Measurements from ENCODE around the gene CUEDC1. TPM values are rescaled to one million over a fixed set of nuclear protein-coding genes. Genes with fewer than 3 reads are reported as not detected.

Gene CUEDC1
- total and polyA plus RNA-seq, 9 donors, result 6.7 to 30.2 (median 21.5) TPM

- intact Hi-C loops (cut with DNase I), result loop anchor here in 3 of 4 donors (2.0 to 5.0 kb wide), 3 partner anchors 142 to 259 kb away; no protein-coding TSS in a partner anchor
- Histone ChIP-seq H3K27ac (no peak overlapping the region), H3K36me3 (no peaks in the 10 kb centered on the region), H3K27me3 (no peaks in the 10 kb centered on the region), H3K4me3 (no peak overlapping the region), H3K4me1 (ENCODE audit: insufficient read depth) (peaks cover 13% of the 10 kb centered on the region), H3K9me3 (no peaks in the 10 kb centered on the region)
- TF ChIP-seq EP300 (IDR thresholded peaks at IDR 0.05), result no peak
- TF ChIP-seq, protein P1, sequence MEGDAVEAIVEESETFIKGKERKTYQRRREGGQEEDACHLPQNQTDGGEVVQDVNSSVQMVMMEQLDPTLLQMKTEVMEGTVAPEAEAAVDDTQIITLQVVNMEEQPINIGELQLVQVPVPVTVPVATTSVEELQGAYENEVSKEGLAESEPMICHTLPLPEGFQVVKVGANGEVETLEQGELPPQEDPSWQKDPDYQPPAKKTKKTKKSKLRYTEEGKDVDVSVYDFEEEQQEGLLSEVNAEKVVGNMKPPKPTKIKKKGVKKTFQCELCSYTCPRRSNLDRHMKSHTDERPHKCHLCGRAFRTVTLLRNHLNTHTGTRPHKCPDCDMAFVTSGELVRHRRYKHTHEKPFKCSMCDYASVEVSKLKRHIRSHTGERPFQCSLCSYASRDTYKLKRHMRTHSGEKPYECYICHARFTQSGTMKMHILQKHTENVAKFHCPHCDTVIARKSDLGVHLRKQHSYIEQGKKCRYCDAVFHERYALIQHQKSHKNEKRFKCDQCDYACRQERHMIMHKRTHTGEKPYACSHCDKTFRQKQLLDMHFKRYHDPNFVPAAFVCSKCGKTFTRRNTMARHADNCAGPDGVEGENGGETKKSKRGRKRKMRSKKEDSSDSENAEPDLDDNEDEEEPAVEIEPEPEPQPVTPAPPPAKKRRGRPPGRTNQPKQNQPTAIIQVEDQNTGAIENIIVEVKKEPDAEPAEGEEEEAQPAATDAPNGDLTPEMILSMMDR (IDR thresholded peaks at IDR 0.05), result no peak
- no peak for TF ChIP-seq POLR2A (IDR thresholded peaks at IDR 0.05)
- no peak for DNase-seq
- WGBS, 3 donors, result 48 to 55% (median 54%) methylated on average over 6 of the region's 6 CpGs
Observed at GRCh38 chr17:57855391-57856035, 99.7 kb downstream of the CUEDC1 start.

DNA sequence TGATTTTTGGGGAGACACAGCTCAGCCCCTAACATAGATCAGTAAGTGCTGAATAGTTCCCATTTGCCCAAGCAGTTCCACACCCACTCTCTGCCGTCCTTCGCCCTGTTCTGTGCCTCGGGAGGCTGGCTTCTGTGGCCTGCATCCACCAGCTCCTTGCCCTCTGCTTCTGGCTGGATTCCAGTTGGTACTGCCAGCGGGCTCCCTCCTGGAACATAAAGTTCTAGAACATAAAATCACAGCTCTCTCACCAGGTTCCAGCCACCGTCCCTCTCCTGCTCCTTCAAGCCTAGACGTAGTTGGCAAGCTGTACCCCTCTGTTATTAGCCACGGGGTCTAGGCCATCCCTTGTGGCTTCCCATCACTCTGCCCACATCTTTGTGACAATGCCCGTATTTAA lies 101.5 kb downstream of the CUEDC1 start:
- WGBS, 3 donors, result 50 to 61% (median 53%) methylated on average over 8 of the region's 8 CpGs
- no peaks in the 10 kb centered on the region for H3K36me3 ChIP-seq
- H3K27ac ChIP-seq, result peak overlapping the region in 1 of 2 donors; percentile 25
- H3K4me1 ChIP-seq (ENCODE audit: insufficient read depth), result peaks cover 18% of the 10 kb centered on the region
- peak in 1 of 5 donors; percentile 43 for DNase-seq
- intact Hi-C loops (cut with DNase I), result loop anchor here in 1 of 4 donors (2.0 kb wide), 1 partner anchor 261 kb away; no protein-coding TSS in a partner anchor
- TF ChIP-seq POLR2A (IDR thresholded peaks at IDR 0.05), result no peak
- peak; percentile 33 for TF ChIP-seq EP300 (IDR thresholded peaks at IDR 0.05)
- TF ChIP-seq, protein P1 (IDR thresholded peaks at IDR 0.05), result no peak
- H3K27me3 ChIP-seq, result no peaks in the 10 kb centered on the region
- H3K4me3 ChIP-seq, result no peak overlapping the region
- H3K9me3 ChIP-seq, result no peaks in the 10 kb centered on the region

GRCh38 chr17:57852955-57853328 lies 102.3 kb downstream of the CUEDC1 start:
- TF ChIP-seq, protein P1 (IDR thresholded peaks at IDR 0.05), result no peak
- TF ChIP-seq EP300 (IDR thresholded peaks at IDR 0.05), result no peak
- TF ChIP-seq POLR2A (IDR thresholded peaks at IDR 0.05), result no peak
- Histone ChIP-seq H3K27me3 (no peaks in the 10 kb centered on the region), H3K4me3 (no peak overlapping the region), H3K4me1 (ENCODE audit: insufficient read depth) (peaks cover 18% of the 10 kb centered on the region), H3K36me3 (no peaks in the 10 kb centered on the region), H3K9me3 (no peaks in the 10 kb centered on the region), H3K27ac (peak overlapping the region in 1 of 2 donors; percentile 25)
- no peak for DNase-seq
- 39 to 52% (median 41%) methylated on average over 6 of the region's 6 CpGs for WGBS, 3 donors
- intact Hi-C loops (cut with DNase I), result no loop called here

- no peak overlapping the region for H3K4me3 ChIP-seq
- intact Hi-C loops (cut with DNase I), result no loop called here
- no peak for TF ChIP-seq EP300 (IDR thresholded peaks at IDR 0.05)
- TF ChIP-seq POLR2A (IDR thresholded peaks at IDR 0.05), result no peak
- TF ChIP-seq, protein P1 (IDR thresholded peaks at IDR 0.05), result no peak
- WGBS, 3 donors, result 51 to 58% (median 53%) methylated on average over 9 of the region's 9 CpGs
- H3K4me1 ChIP-seq (ENCODE audit: insufficient read depth), result peaks cover 18% of the 10 kb centered on the region
- no peaks in the 10 kb centered on the region for H3K9me3 ChIP-seq
- no peaks in the 10 kb centered on the region for H3K36me3 ChIP-seq
- no peaks in the 10 kb centered on the region for H3K27me3 ChIP-seq
- H3K27ac ChIP-seq, result peak overlapping the region; percentile 23 to 91
- no peak for DNase-seq
Observed at GRCh38 chr17:57852092-57852954, 102.9 kb downstream of the CUEDC1 start.

Measured in ovary (tissue), 9 donors.